SK-N-SH (cell line): ENCODE measurements around the gene NYNRIN. TPM values are rescaled to one million over a fixed set of nuclear protein-coding genes. Genes with fewer than 3 reads are reported as not detected.

Source experiments
- CTCF ChIA-PET: fragments of 300-600, 350-600 bp; formaldehyde crosslinking; extraction: SDS; loops from one replicate; lab custom pipeline; 2021; lab: Yijun Ruan, JAX
- POLR2A ChIA-PET: fragments of 350-600 bp; sonication (Branson Sonifier 250); formaldehyde crosslinking; extraction: SDS; loops from one replicate; lab custom pipeline; 2020; ENCODE audit warnings: antibody characterized with exemption, inconsistent platforms; lab: Yijun Ruan, JAX
- DNase-seq: peaks from one replicate; pipeline ENCODE4 v3.0.0; 2012
- H2AFZ ChIP-seq: fragments of 200-600 bp; sonication (generic); 2 replicates; pipeline ENCODE4 v1.8.1; 2016; ENCODE audit warnings: antibody characterized with exemption, mild to moderate bottlenecking, low read depth
- H3F3A ChIP-seq: fragments of 200-600 bp; sonication (generic); replicated peaks from 2 replicates; pipeline ENCODE3; 2016; ENCODE audit warnings: antibody characterized with exemption, mild to moderate bottlenecking; ENCODE audit not compliant: insufficient read depth
- H3K27ac ChIP-seq, 2 experiments: fragments of 200-500 bp in 1 of 2; fragments of 200-600 bp in 1 of 2; sonication (Bioruptor generic) in 1 of 2; sonication (generic), shearing (Covaris generic) in 1 of 2; 2 replicates each; pipeline versions ENCODE4 v1.5.1 to v1.6.1; 2014 to 2016; ENCODE audit warnings: low read depth in 2 of 2, inconsistent platforms in 1 of 2, low read length in 1 of 2, mild to moderate bottlenecking in 1 of 2, mixed read lengths in 1 of 2
- H3K27me3 ChIP-seq: fragments of 200-600 bp; sonication (generic), shearing (Covaris generic); 2 replicates; pipeline ENCODE4 v1.6.1; 2016; ENCODE audit warnings: mixed run types; ENCODE audit not compliant: insufficient read depth
- H3K36me3 ChIP-seq, 2 experiments: fragments of 200-500 bp in 1 of 2; fragments of 200-600 bp in 1 of 2; sonication (Bioruptor generic) in 1 of 2; sonication (generic) in 1 of 2; replicated peaks in 1 of 2; 2 replicates each; pipeline versions ENCODE3 to v1.5.1; 2014 to 2016; ENCODE audit warnings: low read length in 1 of 2, mild to moderate bottlenecking in 1 of 2; ENCODE audit not compliant: insufficient read depth in 2 of 2, control insufficient read depth in 1 of 2
- H3K4me1 ChIP-seq, 2 experiments: fragments of 200-500 bp in 1 of 2; fragments of 200-600 bp in 1 of 2; sonication (Bioruptor generic) in 1 of 2; sonication (generic), shearing (Covaris generic) in 1 of 2; 2 replicates each; pipeline versions ENCODE4 v1.5.1 to v1.6.1; 2014 to 2016; ENCODE audit warnings: low read depth in 1 of 2, low read length in 1 of 2, mixed run types in 1 of 2; ENCODE audit not compliant: insufficient read depth in 2 of 2, control insufficient read depth in 1 of 2
- H3K4me2 ChIP-seq: fragments of 200-600 bp; sonication (generic), shearing (Covaris generic); 2 replicates; pipeline ENCODE4 v1.6.1; 2017; ENCODE audit warnings: mixed run types
- H3K4me3 ChIP-seq, 2 experiments: fragments of 200-500 bp in 1 of 2; fragments of 200-600 bp in 1 of 2; sonication (Bioruptor generic) in 1 of 2; sonication (generic), shearing (Covaris generic) in 1 of 2; 2 replicates each; pipeline versions ENCODE4 v1.5.1 to v1.8.1; 2014 to 2016; ENCODE audit warnings: low read depth in 2 of 2, inconsistent platforms in 1 of 2, low read length in 1 of 2, mild to moderate bottlenecking in 1 of 2, mixed read lengths in 1 of 2, moderate library complexity in 1 of 2
- H3K79me2 ChIP-seq: fragments of 200-600 bp; sonication (generic); 2 replicates; pipeline ENCODE4 v1.8.1; 2017; ENCODE audit warnings: mild to moderate bottlenecking; ENCODE audit not compliant: insufficient read depth
- H3K9ac ChIP-seq: fragments of 200-600 bp; sonication (generic); 2 replicates; pipeline ENCODE4 v1.6.1; 2017; ENCODE audit warnings: mixed run types
- H3K9me2 ChIP-seq: fragments of 200-600 bp; sonication (generic); 2 replicates; pipeline ENCODE4 v1.6.1; 2017; ENCODE audit warnings: mixed run types
- H3K9me3 ChIP-seq: fragments of 200-600 bp; sonication (generic); 2 replicates; pipeline ENCODE4 v1.6.1; 2017; ENCODE audit warnings: mixed run types, mild to moderate bottlenecking, moderate library complexity
- H4K20me1 ChIP-seq: fragments of 200-600 bp; sonication (generic); 2 replicates; pipeline ENCODE4 v1.6.1; 2017; ENCODE audit warnings: mild to moderate bottlenecking, mixed run types; ENCODE audit not compliant: insufficient read depth
- ELF1 ChIP-seq: IDR thresholded peaks from 2 replicates; pipeline ENCODE4 v1.4.0; 2012
- EP300 ChIP-seq, 2 experiments: IDR thresholded peaks; 2 replicates each; pipeline versions ENCODE4 v1.4.0 to v1.6.1; 2012; ENCODE audit warnings: borderline replicate concordance in 1 of 2, low read depth in 1 of 2, low read length in 1 of 2
- EZH2phosphoT487 ChIP-seq: fragments of 200-600 bp; sonication (generic); IDR thresholded peaks from 2 replicates; pipeline ENCODE4 v1.6.1; 2017; ENCODE audit warnings: low read depth, mixed run types, mild to moderate bottlenecking, antibody characterized with exemption, moderate library complexity, borderline replicate concordance
- FOSL2 ChIP-seq: IDR thresholded peaks from 2 replicates; pipeline ENCODE4 v1.4.0; 2012; ENCODE audit warnings: low read depth, mild to moderate bottlenecking, moderate library complexity, borderline replicate concordance
- FOXM1 ChIP-seq: IDR thresholded peaks from 2 replicates; pipeline ENCODE4 v1.4.0; 2012; ENCODE audit warnings: low read depth, mild to moderate bottlenecking
- JUND ChIP-seq: IDR thresholded peaks from 2 replicates; pipeline ENCODE4 v1.4.0; 2012
- MEF2A ChIP-seq: IDR thresholded peaks from 2 replicates; pipeline ENCODE4 v1.4.0; 2012; ENCODE audit warnings: low read depth, borderline replicate concordance
- NFIC ChIP-seq: IDR thresholded peaks from 2 replicates; pipeline ENCODE4 v1.4.0; 2012; ENCODE audit warnings: borderline replicate concordance
- NRF1 ChIP-seq: IDR thresholded peaks from 2 replicates; pipeline ENCODE4 v1.6.1; 2012; ENCODE audit warnings: low read depth, mild to moderate bottlenecking, low read length
- POLR2AphosphoS5 ChIP-seq: IDR thresholded peaks from 2 replicates; pipeline ENCODE4 v1.6.1; 2012; ENCODE audit warnings: low read depth, low read length
- RCOR1 ChIP-seq: fragments of 150-350 bp; IDR thresholded peaks from 2 replicates; pipeline ENCODE4 v1.6.1; 2017; ENCODE audit warnings: antibody characterized with exemption, low read length
- RFX5 ChIP-seq: IDR thresholded peaks from 2 replicates; pipeline ENCODE4 v1.6.1; 2012; ENCODE audit warnings: mild to moderate bottlenecking, improper control_type of control experiment, low read length
- SIN3A ChIP-seq: IDR thresholded peaks from 2 replicates; pipeline ENCODE4 v1.6.1; 2012; ENCODE audit warnings: low read depth, mild to moderate bottlenecking, low read length, moderate library complexity, borderline replicate concordance
- SMC3 ChIP-seq: IDR thresholded peaks from 2 replicates; pipeline ENCODE4 v1.6.1; 2012; ENCODE audit warnings: low read depth, low read length, improper control_type of control experiment
- TCF12 ChIP-seq: IDR thresholded peaks from 2 replicates; pipeline ENCODE4 v1.4.0; 2012
- whole genome bisulfite sequencing: methylation state at CpG from one replicate; pipeline ENCODE4 v1.1.6; 2017; ENCODE audit warnings: low lambda C conversion rate; 5-methylcytosine and 5-hydroxymethylcytosine counted together
- polyA plus RNA-seq, 3 experiments: library from polyadenylated mRNA; depleted of rRNA; stranded (reverse); fragments of >200 nt; gene quantifications; 2 replicates each; pipeline ENCODE4 v1.2.3, GENCODE V29; 2012

NYNRIN gene
- polyA plus RNA-seq, 1 of the 3 experiments (the other 2 are of a cell fraction), result 4.8 TPM

- TF ChIP-seq RFX5, result no peak
- no peak for TF ChIP-seq RCOR1
Observed at GRCh38 chr14:24414077-24414476, 15.3 kb downstream of the NYNRIN start (continued).

GRCh38 chr14:24414732-24415420 lies 16.1 kb downstream of the NYNRIN start:
- no peak overlapping the region for H3K27ac ChIP-seq
- 80% methylated on average over 4 of the region's 15 CpGs for WGBS
- no peak overlapping the region for H3K9ac ChIP-seq
- ChIA-PET CTCF (interaction anchor here (0.8 to 5.2 kb wide), 6 partner anchors 17 to 238 kb away, joined by 3 to 41 read pairs (median 30); partner anchors contain the start of genes CBLN3 and KHNYN), POLR2A (no interaction called here)
- H3K4me3 ChIP-seq, result no peak overlapping the region
- H2AFZ ChIP-seq, result no peak overlapping the region
- 0 out of 2 replicates have a peak, but pooled peaks cover 5% of the 10 kb centered on the region for H3K27me3 ChIP-seq
- H3K9me3 ChIP-seq, result no peaks in the 10 kb centered on the region
- no peaks in the 10 kb centered on the region for H3F3A ChIP-seq
- H3K4me2 ChIP-seq, result no peak overlapping the region
- DNase-seq, result no peak
- no peaks in the 10 kb centered on the region; a peak in 1 of 4 replicates for H3K4me1 ChIP-seq
- no peaks in the 10 kb centered on the region for H3K9me2 ChIP-seq
- peaks cover 0 to 6% of the 10 kb centered on the region in 2 experiments for H3K36me3 ChIP-seq
- H4K20me1 ChIP-seq, result no peaks in the 10 kb centered on the region
- no peaks in the 10 kb centered on the region for H3K79me2 ChIP-seq
- TF ChIP-seq SIN3A (no peak), JUND (no peak), RFX5 (no peak), EP300 (IDR thresholded peaks at IDR 0.05; ENCODE audit: borderline replicate concordance in 1 of 2, low read depth in 1 of 2, low read length in 1 of 2) (no peak)
- TF ChIP-seq, all 33 proteins: peak for 0

- no peak overlapping the region for H3K4me2 ChIP-seq
- no peaks in the 10 kb centered on the region; a peak in 1 of 4 replicates for H3K4me1 ChIP-seq
- ChIA-PET CTCF (interaction anchor here (0.9 to 5.2 kb wide), 7 partner anchors 11 to 88 kb away, joined by 3 to 41 read pairs (median 11); partner anchors contain the start of genes CBLN3 and KHNYN), POLR2A (no interaction called here)
- no peaks in the 10 kb centered on the region for H3F3A ChIP-seq
- H3K9me2 ChIP-seq, result no peaks in the 10 kb centered on the region
- 87% methylated on average over 19 of the region's 25 CpGs for WGBS
- H3K9ac ChIP-seq, result no peak overlapping the region
- TF ChIP-seq NFIC, result no peak
- TF ChIP-seq JUND, result no peak
- no peak for TF ChIP-seq EP300 (IDR thresholded peaks at IDR 0.05; ENCODE audit: borderline replicate concordance in 1 of 2, low read depth in 1 of 2, low read length in 1 of 2)
- no peak for TF ChIP-seq POLR2AphosphoS5
- no peak for TF ChIP-seq ELF1
- TF ChIP-seq FOXM1, result no peak
- TF ChIP-seq NRF1, result no peak
- no peak for TF ChIP-seq RFX5
- no peak for TF ChIP-seq FOSL2
- TF ChIP-seq SMC3, result no peak
- no peak for TF ChIP-seq EZH2phosphoT487
- no peak for TF ChIP-seq MEF2A
- no peak for TF ChIP-seq TCF12
- H3K36me3 ChIP-seq, result peaks cover 0 to 6% of the 10 kb centered on the region in 2 experiments
- no peak overlapping the region for H3K4me3 ChIP-seq
- no peak overlapping the region; a peak in 1 of 4 replicates for H3K27ac ChIP-seq
- H3K79me2 ChIP-seq, result no peaks in the 10 kb centered on the region
- no peaks in the 10 kb centered on the region for H3K9me3 ChIP-seq
- H3K27me3 ChIP-seq, result 0 out of 2 replicates have a peak, but pooled peaks cover 5% of the 10 kb centered on the region
- no peak for DNase-seq
- H4K20me1 ChIP-seq, result no peaks in the 10 kb centered on the region
- H2AFZ ChIP-seq, result no peak overlapping the region
Observed at GRCh38 chr14:24415421-24416253, 16.8 kb downstream of the NYNRIN start.
